Measurements from ENCODE around the gene HNRNPAB.

DNA sequence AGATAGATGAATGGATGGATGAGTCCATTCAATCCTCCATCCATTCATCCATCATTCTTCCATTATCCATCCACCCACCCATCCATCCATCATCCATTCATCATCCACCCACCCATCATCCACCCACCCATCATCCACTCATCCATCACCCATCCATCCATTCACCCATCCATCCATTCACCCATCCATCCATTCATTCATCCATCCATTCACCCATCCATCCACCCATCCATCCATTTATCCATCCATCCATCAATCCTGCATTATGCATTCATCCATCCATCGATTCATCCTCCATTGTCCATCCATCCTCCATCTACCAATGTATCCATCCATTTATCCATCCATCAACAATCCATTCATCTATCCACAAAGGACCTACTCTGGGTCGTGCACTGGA lies 41.1 kb downstream of the HNRNPAB start:
- no peak for TF ChIP-seq CTCF (IDR thresholded peaks at IDR 0.05; ENCODE audit: low read length)
- TF ChIP-seq EZH2 (optimal IDR thresholded peaks at IDR 0.05; ENCODE audit: low read depth, low read length) = no peak
- no peak for TF ChIP-seq EZH2phosphoT487 (IDR thresholded peaks at IDR 0.05; ENCODE audit: low read length)
